GM12872 (cell line): ENCODE results near the gene CARMIL1.
A peak's percentile ranks its signal among the peaks of the same experiment; 100 is the strongest.

Source experiments
- TF ChIP-seq, protein P1 (sequence below): IDR thresholded peaks from 3 replicates; pipeline ENCODE4 v1.5.1; 2011; ENCODE audit warnings: low read depth, mild to moderate bottlenecking, low read length, moderate library complexity; ENCODE audit not compliant: insufficient read depth

Gene CARMIL1

DNA sequence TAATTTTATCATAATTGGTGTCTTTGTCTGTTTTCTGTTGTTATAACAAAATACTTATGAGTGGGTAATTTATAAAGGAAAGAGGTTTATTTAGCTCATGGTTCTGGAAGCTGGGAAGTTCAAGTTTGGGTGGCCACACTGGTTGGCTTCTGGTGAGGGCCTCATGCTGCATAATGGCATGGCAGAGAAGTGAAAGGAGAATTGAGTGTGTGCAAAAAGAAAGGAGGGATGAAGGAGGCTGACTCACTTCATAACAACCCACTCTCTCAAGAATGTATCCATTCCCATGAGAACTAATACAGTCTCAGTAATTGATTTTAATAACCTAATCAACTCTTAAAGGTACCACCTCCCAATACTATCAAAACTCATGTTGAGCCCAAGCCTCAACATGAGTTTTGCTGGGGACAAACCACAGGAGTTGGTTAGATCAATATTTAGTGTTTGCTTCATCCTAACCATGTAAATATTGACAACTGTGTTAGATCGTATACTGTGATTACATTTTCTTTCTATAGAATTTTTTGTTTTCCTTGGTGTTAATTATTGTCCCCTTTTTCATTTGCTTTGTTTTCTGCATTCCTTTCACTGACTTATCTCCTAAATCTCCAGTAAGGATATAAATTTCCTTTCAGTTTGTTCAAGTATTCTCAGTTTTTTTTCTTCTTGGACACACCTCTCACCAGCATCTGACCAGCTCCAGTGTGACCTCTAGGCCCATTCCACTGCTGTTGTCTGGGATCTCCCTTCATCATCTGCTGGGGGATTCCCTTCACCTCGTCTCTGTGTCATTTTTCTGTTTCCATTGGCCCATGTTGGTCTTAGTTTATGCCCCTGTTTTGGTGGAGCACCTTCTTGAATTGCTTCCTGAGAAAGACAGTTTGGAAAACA, 318.0 kb downstream of the CARMIL1 start:
- TF ChIP-seq, protein P1, sequence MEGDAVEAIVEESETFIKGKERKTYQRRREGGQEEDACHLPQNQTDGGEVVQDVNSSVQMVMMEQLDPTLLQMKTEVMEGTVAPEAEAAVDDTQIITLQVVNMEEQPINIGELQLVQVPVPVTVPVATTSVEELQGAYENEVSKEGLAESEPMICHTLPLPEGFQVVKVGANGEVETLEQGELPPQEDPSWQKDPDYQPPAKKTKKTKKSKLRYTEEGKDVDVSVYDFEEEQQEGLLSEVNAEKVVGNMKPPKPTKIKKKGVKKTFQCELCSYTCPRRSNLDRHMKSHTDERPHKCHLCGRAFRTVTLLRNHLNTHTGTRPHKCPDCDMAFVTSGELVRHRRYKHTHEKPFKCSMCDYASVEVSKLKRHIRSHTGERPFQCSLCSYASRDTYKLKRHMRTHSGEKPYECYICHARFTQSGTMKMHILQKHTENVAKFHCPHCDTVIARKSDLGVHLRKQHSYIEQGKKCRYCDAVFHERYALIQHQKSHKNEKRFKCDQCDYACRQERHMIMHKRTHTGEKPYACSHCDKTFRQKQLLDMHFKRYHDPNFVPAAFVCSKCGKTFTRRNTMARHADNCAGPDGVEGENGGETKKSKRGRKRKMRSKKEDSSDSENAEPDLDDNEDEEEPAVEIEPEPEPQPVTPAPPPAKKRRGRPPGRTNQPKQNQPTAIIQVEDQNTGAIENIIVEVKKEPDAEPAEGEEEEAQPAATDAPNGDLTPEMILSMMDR, result no peak

GRCh38 chr6:25599516-25600085, 320.4 kb downstream of the CARMIL1 start:
- TF ChIP-seq, protein P1, result no peak

GRCh38 chr6:25601800-25602673, 322.9 kb downstream of the CARMIL1 start:
- TF ChIP-seq, protein P1, result peak; percentile 30; the same call in 1 of the 3 replicates

GRCh38 chr6:25602674-25602982, 323.5 kb downstream of the CARMIL1 start:
- TF ChIP-seq, protein P1, result no peak

DNA sequence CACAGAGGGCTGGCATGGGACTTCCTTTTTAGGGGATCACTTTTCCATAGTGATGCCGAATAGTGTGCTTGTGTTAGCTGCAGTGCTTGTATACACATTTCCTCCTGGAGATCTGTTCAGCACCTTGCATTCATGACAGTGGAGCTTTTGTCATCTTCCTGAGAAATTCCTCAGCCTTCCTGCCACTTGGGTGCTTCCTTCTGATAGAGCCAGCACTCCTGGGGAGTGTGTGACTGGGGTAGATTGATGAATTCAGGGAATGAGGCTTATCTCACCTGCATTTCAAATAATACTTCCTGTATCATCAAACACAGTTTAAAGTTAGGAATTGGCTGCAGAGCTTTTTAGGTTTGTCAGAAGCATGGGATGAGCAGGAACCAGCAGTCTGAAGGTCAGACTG, 324.1 kb downstream of the CARMIL1 start:
- TF ChIP-seq, protein P1, result no peak

DNA sequence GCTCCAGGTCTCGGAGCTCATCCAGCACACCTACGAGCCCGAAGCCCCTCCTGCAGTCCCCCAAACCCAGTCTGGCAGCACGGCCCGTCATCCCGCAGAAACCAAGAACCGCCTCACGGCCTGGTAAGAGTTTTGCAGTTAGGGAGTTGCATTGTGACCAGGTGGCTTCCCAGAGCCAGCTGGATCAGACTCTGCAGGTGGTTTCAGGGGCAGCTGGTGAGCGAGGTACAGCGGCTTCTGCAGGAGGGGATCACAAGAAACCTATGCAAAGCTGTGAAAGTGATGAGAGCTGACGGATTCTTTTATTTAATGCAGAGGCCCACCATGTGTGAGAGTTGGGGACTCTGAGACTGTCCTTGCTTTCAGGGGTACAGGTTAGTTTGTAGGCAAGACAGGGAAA, 327.0 kb downstream of the CARMIL1 start:
- TF ChIP-seq, protein P1, result no peak

DNA sequence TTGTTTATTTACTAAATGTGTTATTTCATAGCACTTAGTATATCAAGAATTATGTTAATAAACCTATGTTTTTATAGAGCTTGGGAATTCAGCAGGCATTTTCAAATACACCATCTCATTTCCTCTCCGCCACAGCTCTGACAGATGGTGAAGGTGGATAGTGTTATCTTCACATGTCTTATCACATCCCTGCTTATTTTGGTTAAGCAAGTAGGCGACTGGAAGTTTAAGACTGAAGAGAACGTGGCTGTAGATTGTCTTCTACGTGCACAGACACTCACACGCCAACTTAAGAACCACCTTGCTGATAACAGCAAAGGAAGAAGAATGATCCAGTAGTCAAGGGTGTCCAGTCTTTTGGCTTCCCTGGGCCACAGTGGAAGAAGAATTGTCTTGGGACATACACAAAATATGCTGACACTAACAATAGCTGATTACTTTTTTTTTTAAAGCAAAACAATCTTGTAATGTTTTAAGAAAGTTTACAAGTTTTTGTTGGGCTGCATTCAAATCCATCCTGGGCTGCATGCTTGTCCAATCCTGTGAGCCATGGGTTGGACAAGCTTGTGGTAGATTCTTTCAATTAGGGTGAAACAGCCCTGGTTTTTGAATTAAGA, 329.5 kb downstream of the CARMIL1 start:
- TF ChIP-seq, protein P1, result no peak
